ENCODE results near the gene BCAP29. TPM values are rescaled to one million over a fixed set of nuclear protein-coding genes. Genes with fewer than 3 reads are reported as not detected.

BCAP29 gene
- total RNA-seq, 1 donor from 2014 or later = 12.0 TPM

GRCh38 chr7:107660381-107661080 lies 80.5 kb downstream of the BCAP29 start, which contains the start of gene SLC26A4:
SLC26A4 (plus strand) TSS chr7:107660828; CDS start chr7:107661642, 814 bp downstream.
- H3K4me3 ChIP-seq (ENCODE audit: low read length in 3 of 3) = peak within 1 kb of the TSS; percentile 63 to 72 (median 72)
- peaks cover 24 to 32% (median 28%) of the 10 kb centered on the region in 3 donors for H3K27me3 ChIP-seq (ENCODE audit: control insufficient read depth in 3 of 3, insufficient read depth in 3 of 3, low read length in 3 of 3)
- H3K9ac ChIP-seq (ENCODE audit: low read depth in 1 of 3, low read length in 3 of 3) = peak within 1 kb of the TSS in 2 of 3 donors; percentile 46 to 70
- peaks cover 10 to 18% (median 16%) of the 10 kb centered on the region in 3 donors for H3K4me1 ChIP-seq (ENCODE audit: control insufficient read depth in 3 of 3, insufficient read depth in 3 of 3, low read length in 3 of 3)
- no peaks in the 10 kb centered on the region for H3K9me3 ChIP-seq (ENCODE audit: control insufficient read depth in 3 of 3, low read length in 3 of 3)
- H3K36me3 ChIP-seq (ENCODE audit: control insufficient read depth in 3 of 3, insufficient read depth in 3 of 3, low read length in 3 of 3) = no peaks in the 10 kb centered on the region
- no peak within 1 kb of the TSS for H3K27ac ChIP-seq (ENCODE audit: low read depth, low read length)

GRCh38 chr7:107661081-107661864 lies 81.2 kb downstream of the BCAP29 start:
- Histone ChIP-seq H3K4me3 (ENCODE audit: low read length in 3 of 3) (peak overlapping the region; percentile 63 to 72 (median 72)), H3K36me3 (ENCODE audit: control insufficient read depth in 3 of 3, insufficient read depth in 3 of 3, low read length in 3 of 3) (no peaks in the 10 kb centered on the region), H3K27ac (ENCODE audit: low read depth, low read length) (no peak overlapping the region), H3K4me1 (ENCODE audit: control insufficient read depth in 3 of 3, insufficient read depth in 3 of 3, low read length in 3 of 3) (peaks cover 10 to 18% (median 16%) of the 10 kb centered on the region in 3 donors), H3K9me3 (ENCODE audit: control insufficient read depth in 3 of 3, low read length in 3 of 3) (no peaks in the 10 kb centered on the region), H3K27me3 (ENCODE audit: control insufficient read depth in 3 of 3, insufficient read depth in 3 of 3, low read length in 3 of 3) (peaks cover 24 to 30% (median 28%) of the 10 kb centered on the region in 3 donors), H3K9ac (ENCODE audit: low read depth in 1 of 3, low read length in 3 of 3) (peak overlapping the region in 2 of 3 donors; percentile 46 to 70)

GRCh38 chr7:107661865-107662379 lies 81.9 kb downstream of the BCAP29 start:
- Histone ChIP-seq H3K9me3 (ENCODE audit: control insufficient read depth in 3 of 3, low read length in 3 of 3) (no peaks in the 10 kb centered on the region), H3K4me3 (ENCODE audit: low read length in 3 of 3) (peak overlapping the region; percentile 63 to 72 (median 72)), H3K4me1 (ENCODE audit: control insufficient read depth in 3 of 3, insufficient read depth in 3 of 3, low read length in 3 of 3) (peaks cover 10 to 18% (median 16%) of the 10 kb centered on the region in 3 donors), H3K36me3 (ENCODE audit: control insufficient read depth in 3 of 3, insufficient read depth in 3 of 3, low read length in 3 of 3) (no peaks in the 10 kb centered on the region), H3K27me3 (ENCODE audit: control insufficient read depth in 3 of 3, insufficient read depth in 3 of 3, low read length in 3 of 3) (peaks cover 24 to 30% (median 28%) of the 10 kb centered on the region in 3 donors), H3K27ac (ENCODE audit: low read depth, low read length) (no peak overlapping the region), H3K9ac (ENCODE audit: low read depth in 1 of 3, low read length in 3 of 3) (peak overlapping the region in 2 of 3 donors; percentile 46 to 70)

GRCh38 chr7:107663196-107663595 lies 83.2 kb downstream of the BCAP29 start:
- Histone ChIP-seq H3K4me1 (ENCODE audit: control insufficient read depth in 3 of 3, insufficient read depth in 3 of 3, low read length in 3 of 3) (peaks cover 10 to 18% (median 16%) of the 10 kb centered on the region in 3 donors), H3K27me3 (ENCODE audit: control insufficient read depth in 3 of 3, insufficient read depth in 3 of 3, low read length in 3 of 3) (peaks cover 24 to 30% (median 28%) of the 10 kb centered on the region in 3 donors), H3K4me3 (ENCODE audit: low read length in 3 of 3) (no peak overlapping the region), H3K9me3 (ENCODE audit: control insufficient read depth in 3 of 3, low read length in 3 of 3) (no peaks in the 10 kb centered on the region), H3K9ac (ENCODE audit: low read depth in 1 of 3, low read length in 3 of 3) (no peak overlapping the region), H3K36me3 (ENCODE audit: control insufficient read depth in 3 of 3, insufficient read depth in 3 of 3, low read length in 3 of 3) (no peaks in the 10 kb centered on the region), H3K27ac (ENCODE audit: low read depth, low read length) (no peak overlapping the region)

- H3K4me1 ChIP-seq (ENCODE audit: control insufficient read depth in 3 of 3, insufficient read depth in 3 of 3, low read length in 3 of 3) = peaks cover 0 to 2% (median 1%) of the 10 kb centered on the region in 3 donors
- H3K9me3 ChIP-seq (ENCODE audit: control insufficient read depth in 3 of 3, low read length in 3 of 3) = no peaks in the 10 kb centered on the region
- H3K27ac ChIP-seq (ENCODE audit: low read depth, low read length) = no peak overlapping the region
- H3K9ac ChIP-seq (ENCODE audit: low read depth in 1 of 3, low read length in 3 of 3) = no peak overlapping the region
- peaks cover 0 to 8% (median 6%) of the 10 kb centered on the region in 3 donors for H3K27me3 ChIP-seq (ENCODE audit: control insufficient read depth in 3 of 3, insufficient read depth in 3 of 3, low read length in 3 of 3)
- no peak overlapping the region for H3K4me3 ChIP-seq (ENCODE audit: low read length in 3 of 3)
- no peaks in the 10 kb centered on the region for H3K36me3 ChIP-seq (ENCODE audit: control insufficient read depth in 3 of 3, insufficient read depth in 3 of 3, low read length in 3 of 3)
Measured at GRCh38 chr7:107666790-107667189, 86.7 kb downstream of the BCAP29 start.

- Histone ChIP-seq H3K4me3 (ENCODE audit: low read length in 3 of 3) (no peak overlapping the region), H3K4me1 (ENCODE audit: control insufficient read depth in 3 of 3, insufficient read depth in 3 of 3, low read length in 3 of 3) (no peaks in the 10 kb centered on the region), H3K27ac (ENCODE audit: low read depth, low read length) (no peak overlapping the region), H3K9ac (ENCODE audit: low read depth in 1 of 3, low read length in 3 of 3) (no peak overlapping the region), H3K9me3 (ENCODE audit: control insufficient read depth in 3 of 3, low read length in 3 of 3) (no peaks in the 10 kb centered on the region), H3K27me3 (ENCODE audit: control insufficient read depth in 3 of 3, insufficient read depth in 3 of 3, low read length in 3 of 3) (peaks cover 0 to 3% (median 2%) of the 10 kb centered on the region in 3 donors), H3K36me3 (ENCODE audit: control insufficient read depth in 3 of 3, insufficient read depth in 3 of 3, low read length in 3 of 3) (no peaks in the 10 kb centered on the region)
Measured at GRCh38 chr7:107667341-107667740, 87.3 kb downstream of the BCAP29 start.

GRCh38 chr7:107668296-107668695 lies 88.2 kb downstream of the BCAP29 start:
- H3K36me3 ChIP-seq (ENCODE audit: control insufficient read depth in 3 of 3, insufficient read depth in 3 of 3, low read length in 3 of 3) = no peaks in the 10 kb centered on the region
- no peak overlapping the region for H3K27ac ChIP-seq (ENCODE audit: low read depth, low read length)
- no peaks in the 10 kb centered on the region for H3K4me1 ChIP-seq (ENCODE audit: control insufficient read depth in 3 of 3, insufficient read depth in 3 of 3, low read length in 3 of 3)
- H3K9ac ChIP-seq (ENCODE audit: low read depth in 1 of 3, low read length in 3 of 3) = no peak overlapping the region
- peaks cover 0 to 1% (median 0%) of the 10 kb centered on the region in 3 donors for H3K27me3 ChIP-seq (ENCODE audit: control insufficient read depth in 3 of 3, insufficient read depth in 3 of 3, low read length in 3 of 3)
- no peak overlapping the region for H3K4me3 ChIP-seq (ENCODE audit: low read length in 3 of 3)
- no peaks in the 10 kb centered on the region for H3K9me3 ChIP-seq (ENCODE audit: control insufficient read depth in 3 of 3, low read length in 3 of 3)

Small RNAs within 50 kb of the gene (small RNA-seq; reads per million reads assigned to genes)
- gene BANF1P5 (not detected), gene RF01233 (not detected)

Other genes starting within 250 kb of the BCAP29 start
- gene GPR22, start 110.2 kb upstream of the BCAP29 start, total RNA-seq = under 0.01 TPM
- gene COG5, start 16.3 kb upstream of the BCAP29 start, total RNA-seq = 21.4 TPM
- gene DUS4L, start 16.3 kb upstream of the BCAP29 start, total RNA-seq = 3.1 TPM
- gene SLC26A4, start 80.6 kb downstream of the BCAP29 start, total RNA-seq = 0.52 TPM
- gene CBLL1, start 163.9 kb downstream of the BCAP29 start, total RNA-seq = 18.3 TPM
- gene SLC26A3, start 223.0 kb downstream of the BCAP29 start, total RNA-seq = not detected